Ishikawa (cell line): ENCODE data around the gene TLR8.

Source experiments
- CEBPB ChIP-seq: IDR thresholded peaks from 2 replicates; pipeline ENCODE4 v1.6.1; 2012
- CREB1 ChIP-seq: IDR thresholded peaks from 2 replicates; pipeline ENCODE4 v1.6.1; 2012; ENCODE audit warnings: low read depth
- EGR1 ChIP-seq: IDR thresholded peaks from 2 replicates; pipeline ENCODE4 v1.6.1; 2012
- EP300 ChIP-seq: IDR thresholded peaks from 2 replicates; pipeline ENCODE4 v1.6.1; 2012; ENCODE audit warnings: borderline replicate concordance
- FOXM1 ChIP-seq: IDR thresholded peaks from 2 replicates; pipeline ENCODE4 v1.6.1; 2012; ENCODE audit warnings: low read depth, borderline replicate concordance
- MAX ChIP-seq: IDR thresholded peaks from 2 replicates; pipeline ENCODE4 v1.6.1; 2012
- NFIC ChIP-seq: IDR thresholded peaks from 2 replicates; pipeline ENCODE4 v1.6.1; 2012
- RAD21 ChIP-seq: IDR thresholded peaks from 2 replicates; pipeline ENCODE4 v1.6.1; 2012; ENCODE audit warnings: low read depth
- REST ChIP-seq: IDR thresholded peaks from 2 replicates; pipeline ENCODE4 v1.6.1; 2012; ENCODE audit warnings: low read depth, mild to moderate bottlenecking
- TAF1 ChIP-seq: IDR thresholded peaks from 2 replicates; pipeline ENCODE4 v1.6.1; 2012; ENCODE audit warnings: low read depth, mild to moderate bottlenecking
- TCF12 ChIP-seq: IDR thresholded peaks from 2 replicates; pipeline ENCODE4 v1.6.1; 2012; ENCODE audit warnings: low read depth
- TEAD4 ChIP-seq: IDR thresholded peaks from 2 replicates; pipeline ENCODE4 v1.6.1; 2012
- USF1 ChIP-seq: IDR thresholded peaks from 2 replicates; pipeline ENCODE4 v1.6.1; 2012
- YY1 ChIP-seq: IDR thresholded peaks from 2 replicates; pipeline ENCODE4 v1.6.1; 2012; ENCODE audit warnings: low read depth
- ZBTB7A ChIP-seq: IDR thresholded peaks from 2 replicates; pipeline ENCODE4 v1.6.1; 2012; ENCODE audit warnings: low read depth

The TLR8 gene

GRCh38 chrX:12890467-12890866 is 16.0 kb upstream of the TLR8 start:
- no peak for TF ChIP-seq CREB1
- no peak for TF ChIP-seq EGR1
- TF ChIP-seq ZBTB7A = no peak
- no peak for TF ChIP-seq TCF12
- TF ChIP-seq FOXM1 = no peak
- no peak for TF ChIP-seq RAD21
- no peak for TF ChIP-seq CEBPB
- TF ChIP-seq USF1 = no peak
- no peak for TF ChIP-seq REST
- no peak for TF ChIP-seq MAX
- no peak for TF ChIP-seq EP300
- no peak for TF ChIP-seq NFIC
- no peak for TF ChIP-seq TAF1
- no peak for TF ChIP-seq YY1
- no peak for TF ChIP-seq TEAD4

GRCh38 chrX:12891171-12891570 is 15.2 kb upstream of the TLR8 start:
- TF ChIP-seq MAX = no peak
- no peak for TF ChIP-seq CREB1
- no peak for TF ChIP-seq USF1
- no peak for TF ChIP-seq NFIC
- TF ChIP-seq EGR1 = no peak
- no peak for TF ChIP-seq RAD21
- no peak for TF ChIP-seq EP300
- TF ChIP-seq YY1 = no peak
- TF ChIP-seq ZBTB7A = no peak
- TF ChIP-seq TCF12 = no peak
- no peak for TF ChIP-seq TAF1
- no peak for TF ChIP-seq REST
- no peak for TF ChIP-seq CEBPB

- TF ChIP-seq TAF1 = no peak
- no peak for TF ChIP-seq ZBTB7A
- no peak for TF ChIP-seq TEAD4
- TF ChIP-seq MAX = no peak
Measured at GRCh38 chrX:12891915-12892506, 14.4 kb upstream of the TLR8 start.

GRCh38 chrX:12892716-12893115 is 13.7 kb upstream of the TLR8 start:
- TF ChIP-seq TAF1 (no peak), CEBPB (no peak), FOXM1 (no peak), REST (no peak), MAX (no peak), ZBTB7A (no peak), CREB1 (no peak), RAD21 (no peak)
